ENCODE results near the gene TMEM132E. TPM values are rescaled to one million over a fixed set of nuclear protein-coding genes. Genes with fewer than 3 reads are reported as not detected.

Gene TMEM132E
- total RNA-seq, 1 donor from 2014 or later: not detected

- DNase-seq (ENCODE audit: extremely low spot score in 2 of 2): no peak
- TF ChIP-seq POLR2AphosphoS5 (IDR thresholded peaks at IDR 0.05; ENCODE audit: insufficient read depth in 1 of 2, low read depth in 1 of 2): no peak
- TF ChIP-seq POLR2A (IDR thresholded peaks at IDR 0.05): no peak
- TF ChIP-seq CTCF (IDR thresholded peaks at IDR 0.05): no peak
Observed at GRCh38 chr17:34598161-34598776, 18.9 kb downstream of the TMEM132E start.

GRCh38 chr17:34601416-34601815 is 22.0 kb downstream of the TMEM132E start:
- Histone ChIP-seq H3K36me3 (no peaks in the 10 kb centered on the region), H3K27me3 (no peaks in the 10 kb centered on the region), H3K4me3 (no peak overlapping the region), H3K9me3 (no peaks in the 10 kb centered on the region), H3K27ac (no peak overlapping the region), H3K4me1 (no peaks in the 10 kb centered on the region)
- DNase-seq (ENCODE audit: extremely low spot score in 2 of 2): no peak
- no peak for TF ChIP-seq CTCF (IDR thresholded peaks at IDR 0.05)
- TF ChIP-seq POLR2A (IDR thresholded peaks at IDR 0.05): no peak
- TF ChIP-seq POLR2AphosphoS5 (IDR thresholded peaks at IDR 0.05; ENCODE audit: insufficient read depth in 1 of 2, low read depth in 1 of 2): no peak
- intact Hi-C loops (cut with DNase I): no loop called here

More at GRCh38 chr17:34598161-34598776, 18.9 kb downstream of the TMEM132E start:
- Histone ChIP-seq H3K4me3 (no peak overlapping the region), H3K4me1 (no peaks in the 10 kb centered on the region), H3K27ac (no peak overlapping the region), H3K27me3 (no peaks in the 10 kb centered on the region), H3K9me3 (no peaks in the 10 kb centered on the region), H3K36me3 (no peaks in the 10 kb centered on the region)
- intact Hi-C loops (cut with DNase I): no loop called here

GRCh38 chr17:34603974-34604373 is 24.6 kb downstream of the TMEM132E start:
- intact Hi-C loops (cut with DNase I): no loop called here
- H3K36me3 ChIP-seq: no peaks in the 10 kb centered on the region
- H3K27me3 ChIP-seq: no peaks in the 10 kb centered on the region
- TF ChIP-seq CTCF (IDR thresholded peaks at IDR 0.05) (no peak), POLR2A (IDR thresholded peaks at IDR 0.05) (no peak), POLR2AphosphoS5 (IDR thresholded peaks at IDR 0.05; ENCODE audit: insufficient read depth in 1 of 2, low read depth in 1 of 2) (no peak)
- H3K4me1 ChIP-seq: no peaks in the 10 kb centered on the region
- no peak overlapping the region for H3K4me3 ChIP-seq
- DNase-seq (ENCODE audit: extremely low spot score in 2 of 2): no peak
- H3K27ac ChIP-seq: no peak overlapping the region
- no peaks in the 10 kb centered on the region for H3K9me3 ChIP-seq

GRCh38 chr17:34606763-34607162 is 27.4 kb downstream of the TMEM132E start:
- intact Hi-C loops (cut with DNase I): no loop called here

GRCh38 chr17:34607917-34608316 is 28.5 kb downstream of the TMEM132E start:
- Histone ChIP-seq H3K27ac (no peak overlapping the region), H3K27me3 (no peaks in the 10 kb centered on the region), H3K36me3 (no peaks in the 10 kb centered on the region), H3K9me3 (no peaks in the 10 kb centered on the region), H3K4me3 (no peak overlapping the region), H3K4me1 (no peaks in the 10 kb centered on the region)
- no peak for DNase-seq (ENCODE audit: extremely low spot score in 2 of 2)
- TF ChIP-seq POLR2A (IDR thresholded peaks at IDR 0.05) (no peak), CTCF (IDR thresholded peaks at IDR 0.05) (no peak), POLR2AphosphoS5 (IDR thresholded peaks at IDR 0.05; ENCODE audit: insufficient read depth in 1 of 2, low read depth in 1 of 2) (no peak)
- intact Hi-C loops (cut with DNase I): no loop called here

More at GRCh38 chr17:34606763-34607162, 27.4 kb downstream of the TMEM132E start:
- Histone ChIP-seq H3K4me3 (no peak overlapping the region), H3K4me1 (no peaks in the 10 kb centered on the region), H3K36me3 (no peaks in the 10 kb centered on the region), H3K27me3 (no peaks in the 10 kb centered on the region), H3K9me3 (no peaks in the 10 kb centered on the region), H3K27ac (no peak overlapping the region)
- no peak for TF ChIP-seq POLR2AphosphoS5 (IDR thresholded peaks at IDR 0.05; ENCODE audit: insufficient read depth in 1 of 2, low read depth in 1 of 2)
- no peak for DNase-seq (ENCODE audit: extremely low spot score in 2 of 2)

Measured in vagina (tissue), 2 donors.